G401.6 (cell line): ENCODE data around the gene NHP2.

ENCODE experiments used
- FAIRE-seq: peaks from 2 replicates; lab custom pipeline; 2012; peaks lifted over from hg19 to GRCh38; lab: Jason Lieb, UNC

Gene NHP2

DNA sequence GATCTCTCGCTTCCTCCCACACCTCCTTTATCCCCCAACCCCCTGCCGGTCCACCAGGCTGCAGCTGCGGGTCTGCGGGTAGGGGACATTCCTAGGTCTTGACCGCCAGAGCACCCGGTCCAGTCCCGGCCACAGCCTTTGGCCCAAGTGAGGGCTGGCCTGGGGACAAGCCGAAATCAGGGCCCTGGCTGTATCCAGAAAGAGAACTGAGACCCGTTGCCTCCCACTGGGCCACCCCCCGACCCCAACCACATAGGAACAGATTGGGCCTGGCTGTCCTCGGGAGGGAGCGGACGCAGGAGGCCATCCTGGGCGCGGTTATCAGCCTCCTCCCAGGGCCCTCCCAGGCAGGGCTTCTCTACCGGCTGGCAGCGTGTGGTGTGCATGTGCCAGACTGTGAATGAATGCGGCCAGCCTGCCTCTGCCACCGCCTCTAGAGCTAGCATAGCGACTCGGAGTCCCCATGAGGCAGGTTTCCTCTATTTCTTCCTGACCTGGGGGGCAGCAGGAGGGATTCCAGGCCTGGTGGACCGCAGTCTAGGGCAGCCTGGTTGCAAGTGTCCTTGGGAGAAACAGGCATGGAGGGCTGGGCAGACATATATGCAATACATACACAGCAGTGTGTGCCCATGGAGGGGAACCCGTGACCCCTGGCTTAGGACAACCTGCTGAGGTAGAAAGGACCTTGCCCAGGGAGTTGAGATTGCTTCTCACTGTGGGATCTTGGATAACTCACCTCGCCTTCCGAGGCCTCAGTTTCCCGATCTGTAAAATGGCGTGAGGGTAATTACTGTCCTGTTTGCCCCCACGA, 39.2 kb downstream of the NHP2 start:
- no peak for FAIRE-seq

- FAIRE-seq = no peak
These were observed 39.8 kb downstream of the NHP2 start for GRCh38 chr5:178113841-178114324.

DNA sequence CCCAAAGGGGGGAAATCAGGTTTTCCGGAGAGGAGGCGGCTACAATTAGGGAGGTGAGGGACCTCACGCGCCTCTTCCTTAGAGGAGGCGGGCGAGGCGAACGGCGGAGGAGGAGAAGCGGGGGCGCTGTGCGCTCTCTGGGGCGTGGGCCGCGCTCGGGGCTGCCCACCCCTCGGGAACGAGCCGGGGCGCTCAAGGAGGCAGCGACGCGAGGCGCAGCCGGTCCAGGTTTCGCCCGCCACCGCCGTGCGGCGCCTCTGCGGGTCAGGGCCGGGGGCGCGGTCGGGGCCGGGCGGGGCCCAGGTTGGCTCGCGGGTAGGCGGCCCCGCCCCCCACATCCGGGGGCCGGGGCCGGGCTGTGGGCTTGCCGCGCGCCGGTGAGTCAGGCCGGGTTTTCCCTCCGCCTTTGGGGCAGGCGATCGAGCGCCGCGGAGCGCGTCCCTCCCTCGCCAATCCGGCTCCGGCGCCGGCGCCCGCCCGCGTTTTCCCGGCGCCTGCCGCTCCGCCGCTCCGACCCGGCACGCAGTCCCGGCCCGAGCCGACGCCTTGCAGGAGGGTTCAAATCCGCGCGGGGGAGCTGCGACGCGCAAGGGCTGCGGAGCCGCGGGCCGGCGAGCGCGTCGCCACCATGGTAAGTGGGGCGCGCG, 40.4 kb downstream of the NHP2 start, which contains the start of gene N4BP3:
Gene N4BP3, plus strand, starts transcription at position 392 of the 647 bp plus-strand sequence. CDS start 6,052 bp downstream, outside the sequence.
- FAIRE-seq = no peak

- no peak for FAIRE-seq
These were observed 41.1 kb downstream of the NHP2 start for GRCh38 chr5:178112545-178112944.

DNA sequence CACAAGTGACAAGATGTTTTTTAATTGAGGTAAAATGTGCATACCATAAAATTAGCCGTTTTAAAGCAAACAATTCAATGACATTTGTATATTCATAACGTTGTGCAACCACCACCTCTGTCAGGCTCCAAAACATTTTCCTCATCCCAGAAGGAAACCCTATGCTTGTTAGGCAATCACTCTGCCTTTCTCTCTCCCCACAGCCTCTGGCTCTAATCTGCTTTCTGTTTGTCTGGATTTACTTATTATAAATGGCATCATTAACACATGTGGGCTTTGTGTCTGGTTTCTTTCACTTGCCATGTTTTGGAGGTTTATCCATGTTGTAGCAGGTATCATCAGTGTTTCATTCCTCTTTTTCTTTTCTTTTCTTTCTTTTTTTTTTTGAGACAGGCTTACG, 41.8 kb downstream of the NHP2 start:
- no peak for FAIRE-seq

DNA sequence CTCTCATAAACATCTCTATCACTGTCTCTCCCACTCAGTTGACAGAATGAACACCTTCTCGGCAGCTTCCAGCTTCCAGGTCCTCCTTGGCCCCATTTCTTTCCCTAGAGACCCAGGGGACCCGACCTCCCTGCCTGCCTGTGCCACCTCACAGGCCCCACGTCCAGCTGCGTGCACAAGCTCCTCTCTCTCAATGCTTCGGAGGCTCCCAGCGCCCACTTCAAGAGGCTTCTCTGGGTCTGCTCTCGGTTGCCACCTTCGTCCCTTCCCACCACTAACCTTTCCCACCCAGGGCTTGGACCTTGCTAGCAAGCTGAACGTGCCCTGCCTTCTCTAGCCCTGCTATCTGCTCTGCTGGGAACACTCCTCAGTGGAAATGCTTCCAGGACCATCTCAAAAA, 43.2 kb downstream of the NHP2 start:
- FAIRE-seq = no peak

GRCh38 chr5:178108966-178109365, 44.7 kb downstream of the NHP2 start:
- FAIRE-seq = no peak

DNA sequence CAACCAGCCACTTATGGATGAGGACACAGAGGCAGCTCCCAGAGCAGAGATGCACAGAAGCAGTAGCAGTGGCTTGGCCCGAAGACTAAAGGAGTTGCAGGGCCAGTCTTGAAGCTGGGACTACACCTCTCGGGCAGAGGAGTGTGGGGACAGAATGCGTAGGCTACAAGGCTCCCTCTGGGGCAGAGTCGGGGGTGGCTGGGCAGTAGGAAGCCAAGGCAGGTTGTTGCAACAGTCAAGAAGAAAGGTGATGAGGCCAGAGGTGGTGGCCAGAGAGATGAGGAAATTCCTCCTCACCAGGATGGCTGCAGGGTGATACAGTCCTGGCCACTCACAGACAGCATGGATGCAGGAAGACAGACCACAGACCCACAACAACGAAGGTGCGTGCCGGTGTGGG, 45.2 kb downstream of the NHP2 start:
- FAIRE-seq = no peak

DNA sequence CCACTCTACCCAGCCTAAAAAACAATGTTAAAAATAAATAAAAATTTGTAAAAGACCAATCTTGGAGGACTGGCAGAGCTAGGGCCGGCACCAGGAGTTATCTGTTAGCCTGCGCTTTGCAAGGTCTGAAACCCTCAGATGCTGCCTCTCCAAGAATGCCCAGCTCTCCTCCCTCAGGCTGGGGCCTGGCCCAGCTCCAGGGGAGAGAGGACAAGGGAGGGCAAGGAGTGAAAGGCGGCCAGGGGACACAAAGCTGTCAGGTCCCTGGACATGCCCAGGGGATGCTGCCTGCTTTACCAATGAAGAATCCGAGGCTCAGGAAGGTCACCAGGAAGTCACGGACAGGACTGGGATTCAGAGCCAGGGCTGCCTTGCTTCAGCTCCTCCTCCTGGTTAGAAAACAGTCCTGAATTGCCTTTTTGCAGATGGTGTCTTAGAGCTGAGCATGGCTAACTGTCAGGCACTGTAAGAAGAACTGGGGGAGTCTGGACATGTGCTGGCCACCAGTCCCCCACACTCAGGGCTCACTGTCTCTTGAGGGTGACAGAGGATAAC, 45.9 kb downstream of the NHP2 start:
- no peak for FAIRE-seq

DNA sequence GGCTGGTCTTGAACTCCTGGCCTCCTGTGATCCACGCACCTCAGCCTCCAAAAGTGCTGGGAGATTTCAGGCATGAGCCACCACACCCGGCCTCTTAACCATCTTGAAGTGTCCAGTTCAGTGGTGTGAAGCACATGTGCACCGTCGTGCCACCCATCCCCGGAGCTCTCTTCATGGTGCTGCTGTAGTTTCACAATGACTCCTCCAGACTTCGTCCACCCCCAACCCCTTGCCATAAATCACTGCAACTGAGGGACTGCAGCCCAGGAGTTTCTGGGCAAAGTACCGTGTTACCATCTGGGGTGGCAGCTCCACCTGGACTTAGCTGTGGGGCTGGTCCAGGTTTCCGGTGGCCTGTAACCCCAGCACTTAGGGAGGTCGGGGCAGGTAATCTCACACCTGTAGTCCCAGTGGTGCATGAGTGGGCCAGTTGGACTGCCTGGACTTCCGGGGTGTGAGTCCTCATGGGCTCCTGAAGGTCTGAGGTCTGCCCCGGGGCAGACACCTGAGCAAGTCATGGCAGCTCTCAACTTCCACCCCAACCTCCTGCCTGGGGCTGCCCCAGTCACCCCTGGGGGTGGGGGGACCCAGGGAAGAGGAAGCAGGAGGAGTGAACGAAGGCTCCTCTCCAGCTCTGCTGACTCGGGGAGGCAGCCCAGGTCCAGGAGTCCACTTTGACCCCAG, 47.0 kb downstream of the NHP2 start:
- no peak for FAIRE-seq

DNA sequence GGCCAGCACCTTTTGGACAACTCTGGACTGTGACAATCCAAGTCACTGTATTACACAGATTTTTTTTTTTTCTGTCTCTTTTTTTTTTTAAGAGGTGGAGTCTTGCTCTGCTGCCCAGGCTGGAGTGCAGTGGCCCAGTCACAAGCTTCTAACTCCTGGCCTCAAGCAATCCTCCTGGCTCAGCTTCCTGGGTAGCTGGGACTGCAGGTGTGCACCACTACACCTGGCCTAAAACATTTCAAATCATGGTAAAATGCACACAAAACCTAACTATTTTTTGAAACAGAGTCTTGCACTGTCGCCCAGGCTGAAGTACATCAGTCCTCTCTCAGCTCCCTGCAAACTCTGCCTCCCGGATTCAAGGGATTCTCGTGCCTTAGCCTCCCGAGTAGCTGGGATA, 47.6 kb downstream of the NHP2 start:
- FAIRE-seq = no peak

DNA sequence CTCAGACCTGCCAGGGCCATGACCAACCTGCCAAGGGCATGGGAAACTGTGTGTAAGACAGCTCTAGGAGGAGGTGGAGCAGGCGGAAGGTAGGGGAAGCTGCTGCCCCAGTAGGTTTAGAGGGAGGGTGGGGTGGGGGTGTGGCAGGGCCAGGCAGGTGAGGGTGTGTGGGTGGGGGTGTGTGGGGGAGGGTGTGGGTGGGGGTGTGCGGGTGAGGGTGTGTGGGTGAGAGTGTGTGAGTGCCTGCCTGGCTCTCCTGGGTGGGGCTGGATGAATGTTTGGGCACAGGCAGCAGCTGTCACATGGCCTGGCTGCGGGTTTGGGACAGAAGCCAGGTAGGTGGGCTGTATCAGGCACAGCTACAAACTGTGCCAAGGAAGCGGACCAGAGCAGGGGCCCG, 49.2 kb downstream of the NHP2 start:
- no peak for FAIRE-seq

DNA sequence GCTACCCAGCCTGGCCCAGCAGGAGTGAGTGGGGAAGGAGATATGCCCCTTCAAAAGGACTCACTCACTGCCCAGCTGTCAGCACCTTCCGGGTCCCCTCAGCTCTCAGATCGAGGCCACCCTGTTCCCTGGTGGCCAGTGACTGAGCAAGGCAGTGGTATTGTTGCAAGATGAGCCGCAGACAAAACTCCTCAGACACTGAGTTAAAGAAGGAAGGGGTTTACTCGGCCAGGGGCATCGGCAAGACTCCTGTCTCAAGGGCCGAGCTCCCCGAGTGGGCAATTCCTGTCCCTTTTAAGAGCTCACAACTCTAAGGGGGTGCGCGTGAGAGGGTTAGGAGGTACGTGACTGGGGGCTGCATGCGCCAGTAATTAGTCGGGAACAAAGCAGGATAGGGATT, 50.1 kb downstream of the NHP2 start:
- no peak for FAIRE-seq
